ENCODE measurements around the gene RAB5B. TPM values are rescaled to one million over a fixed set of nuclear protein-coding genes. Genes with fewer than 3 reads are reported as not detected.

The RAB5B gene
- total and polyA plus RNA-seq, 10 of the 15 experiments (the other 5 are each of a cell fraction or from before 2014, with no cell fraction given), result 7.5 to 149 (median 37.8) TPM

DNA sequence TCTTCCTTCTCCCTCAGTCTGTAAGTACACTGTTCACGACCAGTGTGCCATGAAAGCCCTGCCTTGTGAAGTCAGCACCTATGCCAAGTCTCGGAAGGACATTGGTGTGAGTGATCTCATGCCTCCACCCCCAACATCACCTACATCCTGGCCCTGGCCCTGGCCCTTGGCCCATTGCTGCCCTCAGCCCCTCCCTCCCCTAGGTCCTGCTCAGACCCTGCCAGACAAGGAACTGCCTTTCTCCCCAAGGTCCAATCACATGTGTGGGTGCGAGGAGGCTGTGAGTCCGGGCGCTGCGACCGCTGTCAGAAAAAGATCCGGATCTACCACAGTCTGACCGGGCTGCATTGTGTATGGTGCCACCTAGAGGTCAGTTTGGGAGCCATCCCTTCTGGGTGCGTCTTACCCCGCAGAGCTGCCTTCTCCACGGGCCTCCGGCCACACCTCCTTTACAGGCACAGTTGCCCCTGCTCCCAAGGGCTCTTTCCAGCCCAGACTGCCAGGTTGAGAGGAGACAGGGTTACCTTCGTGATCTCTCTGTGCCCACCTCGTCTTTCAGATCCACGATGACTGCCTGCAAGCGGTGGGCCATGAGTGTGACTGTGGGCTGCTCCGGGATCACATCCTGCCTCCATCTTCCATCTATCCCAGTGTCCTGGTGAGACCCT, 33.7 kb upstream of the RAB5B start (continued):
- TF ChIP-seq PAX8 (IDR thresholded peaks at IDR 0.05) (no peak), CHD2 (IDR thresholded peaks at IDR 0.05; ENCODE audit: borderline replicate concordance, low read depth, low read length) (0 out of 2 replicates have a peak, but pooled peaks have one; percentile 39), SP1 (IDR thresholded peaks at IDR 0.05; ENCODE audit: low read depth, low read length) (peak; percentile 11), RAD21 (IDR thresholded peaks at IDR 0.05; ENCODE audit: insufficient read depth, low read depth, low read length) (peak; percentile 82), RB1 (IDR thresholded peaks at IDR 0.05; ENCODE audit: borderline replicate concordance) (no peak), BHLHE40 (IDR thresholded peaks at IDR 0.05; ENCODE audit: borderline replicate concordance in 1 of 2, low read depth in 2 of 2, low read length in 1 of 2) (peak in 1 of 2 experiments; percentile 32; a peak in 1 of 4 replicates), ZSCAN29 (IDR thresholded peaks at IDR 0.05) (peak; percentile 94), NFYB (IDR thresholded peaks at IDR 0.05; ENCODE audit: insufficient read depth, low read depth, low read length) (no peak)
- TF ChIP-seq, protein P1, sequence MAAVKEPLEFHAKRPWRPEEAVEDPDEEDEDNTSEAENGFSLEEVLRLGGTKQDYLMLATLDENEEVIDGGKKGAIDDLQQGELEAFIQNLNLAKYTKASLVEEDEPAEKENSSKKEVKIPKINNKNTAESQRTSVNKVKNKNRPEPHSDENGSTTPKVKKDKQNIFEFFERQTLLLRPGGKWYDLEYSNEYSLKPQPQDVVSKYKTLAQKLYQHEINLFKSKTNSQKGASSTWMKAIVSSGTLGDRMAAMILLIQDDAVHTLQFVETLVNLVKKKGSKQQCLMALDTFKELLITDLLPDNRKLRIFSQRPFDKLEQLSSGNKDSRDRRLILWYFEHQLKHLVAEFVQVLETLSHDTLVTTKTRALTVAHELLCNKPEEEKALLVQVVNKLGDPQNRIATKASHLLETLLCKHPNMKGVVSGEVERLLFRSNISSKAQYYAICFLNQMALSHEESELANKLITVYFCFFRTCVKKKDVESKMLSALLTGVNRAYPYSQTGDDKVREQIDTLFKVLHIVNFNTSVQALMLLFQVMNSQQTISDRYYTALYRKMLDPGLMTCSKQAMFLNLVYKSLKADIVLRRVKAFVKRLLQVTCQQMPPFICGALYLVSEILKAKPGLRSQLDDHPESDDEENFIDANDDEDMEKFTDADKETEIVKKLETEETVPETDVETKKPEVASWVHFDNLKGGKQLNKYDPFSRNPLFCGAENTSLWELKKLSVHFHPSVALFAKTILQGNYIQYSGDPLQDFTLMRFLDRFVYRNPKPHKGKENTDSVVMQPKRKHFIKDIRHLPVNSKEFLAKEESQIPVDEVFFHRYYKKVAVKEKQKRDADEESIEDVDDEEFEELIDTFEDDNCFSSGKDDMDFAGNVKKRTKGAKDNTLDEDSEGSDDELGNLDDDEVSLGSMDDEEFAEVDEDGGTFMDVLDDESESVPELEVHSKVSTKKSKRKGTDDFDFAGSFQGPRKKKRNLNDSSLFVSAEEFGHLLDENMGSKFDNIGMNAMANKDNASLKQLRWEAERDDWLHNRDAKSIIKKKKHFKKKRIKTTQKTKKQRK (IDR thresholded peaks at IDR 0.05; ENCODE audit: low read depth, low read length), result no peak
- TF ChIP-seq, protein P2, sequence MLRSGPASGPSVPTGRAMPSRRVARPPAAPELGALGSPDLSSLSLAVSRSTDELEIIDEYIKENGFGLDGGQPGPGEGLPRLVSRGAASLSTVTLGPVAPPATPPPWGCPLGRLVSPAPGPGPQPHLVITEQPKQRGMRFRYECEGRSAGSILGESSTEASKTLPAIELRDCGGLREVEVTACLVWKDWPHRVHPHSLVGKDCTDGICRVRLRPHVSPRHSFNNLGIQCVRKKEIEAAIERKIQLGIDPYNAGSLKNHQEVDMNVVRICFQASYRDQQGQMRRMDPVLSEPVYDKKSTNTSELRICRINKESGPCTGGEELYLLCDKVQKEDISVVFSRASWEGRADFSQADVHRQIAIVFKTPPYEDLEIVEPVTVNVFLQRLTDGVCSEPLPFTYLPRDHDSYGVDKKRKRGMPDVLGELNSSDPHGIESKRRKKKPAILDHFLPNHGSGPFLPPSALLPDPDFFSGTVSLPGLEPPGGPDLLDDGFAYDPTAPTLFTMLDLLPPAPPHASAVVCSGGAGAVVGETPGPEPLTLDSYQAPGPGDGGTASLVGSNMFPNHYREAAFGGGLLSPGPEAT (IDR thresholded peaks at IDR 0.05; ENCODE audit: low read depth), result peak; percentile 35; the same call in 1 of the 2 replicates
- TF ChIP-seq, protein P3, sequence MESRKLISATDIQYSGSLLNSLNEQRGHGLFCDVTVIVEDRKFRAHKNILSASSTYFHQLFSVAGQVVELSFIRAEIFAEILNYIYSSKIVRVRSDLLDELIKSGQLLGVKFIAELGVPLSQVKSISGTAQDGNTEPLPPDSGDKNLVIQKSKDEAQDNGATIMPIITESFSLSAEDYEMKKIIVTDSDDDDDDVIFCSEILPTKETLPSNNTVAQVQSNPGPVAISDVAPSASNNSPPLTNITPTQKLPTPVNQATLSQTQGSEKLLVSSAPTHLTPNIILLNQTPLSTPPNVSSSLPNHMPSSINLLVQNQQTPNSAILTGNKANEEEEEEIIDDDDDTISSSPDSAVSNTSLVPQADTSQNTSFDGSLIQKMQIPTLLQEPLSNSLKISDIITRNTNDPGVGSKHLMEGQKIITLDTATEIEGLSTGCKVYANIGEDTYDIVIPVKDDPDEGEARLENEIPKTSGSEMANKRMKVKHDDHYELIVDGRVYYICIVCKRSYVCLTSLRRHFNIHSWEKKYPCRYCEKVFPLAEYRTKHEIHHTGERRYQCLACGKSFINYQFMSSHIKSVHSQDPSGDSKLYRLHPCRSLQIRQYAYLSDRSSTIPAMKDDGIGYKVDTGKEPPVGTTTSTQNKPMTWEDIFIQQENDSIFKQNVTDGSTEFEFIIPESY (IDR thresholded peaks at IDR 0.05), result no peak
- TF ChIP-seq, protein P4, sequence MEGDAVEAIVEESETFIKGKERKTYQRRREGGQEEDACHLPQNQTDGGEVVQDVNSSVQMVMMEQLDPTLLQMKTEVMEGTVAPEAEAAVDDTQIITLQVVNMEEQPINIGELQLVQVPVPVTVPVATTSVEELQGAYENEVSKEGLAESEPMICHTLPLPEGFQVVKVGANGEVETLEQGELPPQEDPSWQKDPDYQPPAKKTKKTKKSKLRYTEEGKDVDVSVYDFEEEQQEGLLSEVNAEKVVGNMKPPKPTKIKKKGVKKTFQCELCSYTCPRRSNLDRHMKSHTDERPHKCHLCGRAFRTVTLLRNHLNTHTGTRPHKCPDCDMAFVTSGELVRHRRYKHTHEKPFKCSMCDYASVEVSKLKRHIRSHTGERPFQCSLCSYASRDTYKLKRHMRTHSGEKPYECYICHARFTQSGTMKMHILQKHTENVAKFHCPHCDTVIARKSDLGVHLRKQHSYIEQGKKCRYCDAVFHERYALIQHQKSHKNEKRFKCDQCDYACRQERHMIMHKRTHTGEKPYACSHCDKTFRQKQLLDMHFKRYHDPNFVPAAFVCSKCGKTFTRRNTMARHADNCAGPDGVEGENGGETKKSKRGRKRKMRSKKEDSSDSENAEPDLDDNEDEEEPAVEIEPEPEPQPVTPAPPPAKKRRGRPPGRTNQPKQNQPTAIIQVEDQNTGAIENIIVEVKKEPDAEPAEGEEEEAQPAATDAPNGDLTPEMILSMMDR (IDR thresholded peaks at IDR 0.05 in 2 of 3, conservative IDR thresholded peaks at IDR 0.05 in 1 of 3; ENCODE audit: control insufficient read depth in 2 of 3, extremely low read depth in 1 of 3, insufficient read depth in 1 of 3, low read depth in 3 of 3, low read length in 3 of 3), result peak; percentile 91 to 95 (median 94); a peak in 5 of 6 replicates
- TF ChIP-seq, protein P5, sequence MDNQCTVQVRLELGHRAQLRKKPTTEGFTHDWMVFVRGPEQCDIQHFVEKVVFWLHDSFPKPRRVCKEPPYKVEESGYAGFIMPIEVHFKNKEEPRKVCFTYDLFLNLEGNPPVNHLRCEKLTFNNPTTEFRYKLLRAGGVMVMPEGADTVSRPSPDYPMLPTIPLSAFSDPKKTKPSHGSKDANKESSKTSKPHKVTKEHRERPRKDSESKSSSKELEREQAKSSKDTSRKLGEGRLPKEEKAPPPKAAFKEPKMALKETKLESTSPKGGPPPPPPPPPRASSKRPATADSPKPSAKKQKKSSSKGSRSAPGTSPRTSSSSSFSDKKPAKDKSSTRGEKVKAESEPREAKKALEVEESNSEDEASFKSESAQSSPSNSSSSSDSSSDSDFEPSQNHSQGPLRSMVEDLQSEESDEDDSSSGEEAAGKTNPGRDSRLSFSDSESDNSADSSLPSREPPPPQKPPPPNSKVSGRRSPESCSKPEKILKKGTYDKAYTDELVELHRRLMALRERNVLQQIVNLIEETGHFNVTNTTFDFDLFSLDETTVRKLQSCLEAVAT (IDR thresholded peaks at IDR 0.05), result 0 out of 2 replicates have a peak, but pooled peaks have one; percentile 32
